Measurements from ENCODE around the gene SPATA31E1. TPM values are rescaled to one million over a fixed set of nuclear protein-coding genes. Genes with fewer than 3 reads are reported as not detected.
"Not testable (repeated sequence)": the region's sequence is repeated elsewhere in the genome, so short reads cannot be mapped to it uniquely, and the experiment has no call there.

SPATA31E1 gene
- total RNA-seq, 2 experiments from 2014 or later = not detected

DNA sequence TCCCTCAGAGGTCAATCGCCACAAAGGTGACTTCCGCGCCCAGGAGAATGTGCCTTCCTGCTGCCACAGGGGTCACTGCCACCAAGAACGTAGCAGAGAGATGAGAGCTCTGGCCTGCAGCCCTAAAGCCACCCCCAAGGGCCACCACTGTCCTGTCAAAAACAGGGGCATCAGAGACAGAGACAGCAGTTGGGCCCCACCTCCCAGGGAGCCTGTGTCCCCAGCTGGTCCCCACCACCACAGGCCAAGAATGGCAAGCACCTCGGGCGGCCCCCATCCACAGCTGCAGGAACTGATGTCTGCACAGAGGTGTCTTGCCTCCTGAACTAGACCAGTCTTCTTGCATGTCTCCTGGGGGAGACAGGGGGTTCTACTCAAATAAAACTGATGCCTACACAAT lies 5.8 kb downstream of the SPATA31E1 start:
- DNase-seq (no peak), ATAC-seq (no peak)
- Mint-ChIP-seq H3K9me3 (ENCODE audit: low read depth) (no peaks in the 10 kb centered on the region), H3K36me3 (ENCODE audit: low read depth) (no peaks in the 10 kb centered on the region), H3K4me3 (no peak overlapping the region), H3K27me3 (no peaks in the 10 kb centered on the region), H3K4me1 (no peaks in the 10 kb centered on the region), H3K27ac (no peak overlapping the region)
- ChIA-PET POLR2A (no interaction called here), CTCF (interaction anchor here (0.6 kb wide), 1 partner anchor 176 kb away, joined by 3 read pairs; no protein-coding TSS in a partner anchor)
- intact Hi-C loops (cut with DNase I, micrococcal nuclease) = no loop called here

- ChIA-PET POLR2A (no interaction called here), CTCF (interaction anchor here (0.6 kb wide), 1 partner anchor 177 kb away, joined by 3 read pairs; no protein-coding TSS in a partner anchor)
- no peak for ATAC-seq
- Mint-ChIP-seq H3K4me3 (no peak overlapping the region), H3K9me3 (ENCODE audit: low read depth) (peaks cover 3% of the 10 kb centered on the region), H3K36me3 (ENCODE audit: low read depth) (no peaks in the 10 kb centered on the region), H3K27ac (no peak overlapping the region), H3K4me1 (no peaks in the 10 kb centered on the region), H3K27me3 (no peaks in the 10 kb centered on the region)
- no peak for DNase-seq
- intact Hi-C loops (cut with DNase I, micrococcal nuclease) = no loop called here
Measured at GRCh38 chr9:87889065-87889881, 6.6 kb downstream of the SPATA31E1 start.

DNA sequence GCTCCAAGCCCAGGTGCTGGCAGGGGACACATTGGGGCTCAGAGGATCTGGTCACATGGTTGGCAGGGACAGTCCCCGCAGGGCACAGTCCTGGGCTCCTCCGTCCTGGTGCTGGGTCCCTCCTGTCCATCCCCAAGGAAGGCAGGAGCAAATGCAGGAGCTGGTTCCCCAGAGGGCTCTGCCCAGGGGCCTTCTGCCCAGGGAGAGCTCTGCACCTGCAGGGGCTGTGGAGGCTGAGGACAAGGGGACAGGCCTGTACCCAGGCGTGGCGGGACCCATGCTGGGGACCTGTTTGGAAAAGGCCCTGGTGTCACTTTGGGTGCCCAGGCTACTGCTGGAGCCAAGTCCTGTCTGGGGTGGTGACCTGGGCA lies 7.2 kb downstream of the SPATA31E1 start:
- CTCF ChIA-PET = no interaction called here
- no peaks in the 10 kb centered on the region for H3K4me1 Mint-ChIP-seq

DNA sequence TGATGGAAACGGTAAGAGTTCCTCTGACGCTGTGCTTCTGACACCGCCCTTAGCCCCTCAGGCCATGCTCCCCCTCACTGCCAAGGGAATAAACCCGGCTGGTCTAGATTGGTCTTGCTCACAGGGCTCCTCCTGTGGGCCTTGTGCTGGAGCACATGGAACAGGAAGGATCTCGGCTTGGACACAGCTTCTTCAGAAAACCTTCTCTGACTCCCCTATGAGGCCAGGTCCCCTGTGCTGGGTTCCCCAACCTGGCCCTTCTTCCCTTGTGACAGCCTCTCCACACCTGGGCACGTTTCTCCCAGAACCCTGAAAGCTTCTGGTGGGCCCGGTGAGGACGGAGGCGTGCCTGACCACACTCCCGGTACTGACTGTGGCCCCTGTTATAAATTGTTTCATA lies 8.2 kb downstream of the SPATA31E1 start:
- no peak for DNase-seq
- peaks cover 3% of the 10 kb centered on the region for H3K9me3 Mint-ChIP-seq (ENCODE audit: low read depth)
- no peak overlapping the region for H3K27ac Mint-ChIP-seq
- POLR2A ChIA-PET = no interaction called here
- ATAC-seq = no peak
- H3K4me3 Mint-ChIP-seq = no peak overlapping the region
- intact Hi-C loops (cut with DNase I, micrococcal nuclease) = no loop called here
- H3K27me3 Mint-ChIP-seq = peaks cover 2% of the 10 kb centered on the region
- CTCF ChIA-PET = no interaction called here
- H3K36me3 Mint-ChIP-seq (ENCODE audit: low read depth) = no peaks in the 10 kb centered on the region
- no peaks in the 10 kb centered on the region for H3K4me1 Mint-ChIP-seq

More for the DNA sequence above, 7.2 kb downstream of the SPATA31E1 start:
- DNase-seq = no peak
- POLR2A ChIA-PET = no interaction called here
- Mint-ChIP-seq H3K27me3 (peaks cover 2% of the 10 kb centered on the region), H3K27ac (no peak overlapping the region), H3K9me3 (ENCODE audit: low read depth) (peaks cover 3% of the 10 kb centered on the region), H3K36me3 (ENCODE audit: low read depth) (no peaks in the 10 kb centered on the region), H3K4me3 (no peak overlapping the region)
- ATAC-seq = no peak
- intact Hi-C loops (cut with DNase I, micrococcal nuclease) = no loop called here

DNA sequence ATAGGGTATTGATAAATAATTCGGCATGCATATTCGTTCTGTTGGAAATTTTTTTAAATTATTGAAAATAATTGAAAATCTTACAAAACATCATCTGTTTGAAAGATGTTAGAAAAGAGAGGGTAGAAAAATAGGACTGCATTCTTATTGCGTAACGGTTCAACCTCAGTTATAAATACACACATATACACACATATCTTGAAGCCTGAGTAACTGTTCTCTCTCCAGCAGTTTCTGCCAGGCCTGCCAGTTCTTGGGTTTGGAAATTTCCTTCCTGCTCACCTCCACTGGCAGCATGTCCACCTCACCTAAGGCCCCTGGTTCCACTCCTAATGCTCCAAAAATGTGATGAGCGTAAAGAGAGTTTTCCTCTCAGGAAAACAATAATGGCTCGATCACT lies 9.1 kb downstream of the SPATA31E1 start:
- DNase-seq = no peak
- CTCF ChIA-PET = no interaction called here
- Mint-ChIP-seq H3K9me3 (ENCODE audit: low read depth) (peaks cover 3% of the 10 kb centered on the region), H3K27ac (no peak overlapping the region), H3K4me3 (no peak overlapping the region), H3K27me3 (peaks cover 4% of the 10 kb centered on the region), H3K4me1 (no peaks in the 10 kb centered on the region), H3K36me3 (ENCODE audit: low read depth) (no peaks in the 10 kb centered on the region)
- ATAC-seq = no peak
- intact Hi-C loops (cut with DNase I, micrococcal nuclease) = no loop called here
- POLR2A ChIA-PET = no interaction called here

- Mint-ChIP-seq H3K4me1 (no peaks in the 10 kb centered on the region), H3K4me3 (no peak overlapping the region), H3K36me3 (ENCODE audit: low read depth) (no peaks in the 10 kb centered on the region), H3K27me3 (peaks cover 10% of the 10 kb centered on the region), H3K9me3 (ENCODE audit: low read depth) (peaks cover 7% of the 10 kb centered on the region), H3K27ac (no peak overlapping the region)
- intact Hi-C loops (cut with DNase I, micrococcal nuclease) = no loop called here
- DNase-seq (no peak), ATAC-seq (no peak)
- POLR2A ChIA-PET = no interaction called here
- CTCF ChIA-PET = no interaction called here
Measured at GRCh38 chr9:87892956-87893355, 10.3 kb downstream of the SPATA31E1 start.

DNA sequence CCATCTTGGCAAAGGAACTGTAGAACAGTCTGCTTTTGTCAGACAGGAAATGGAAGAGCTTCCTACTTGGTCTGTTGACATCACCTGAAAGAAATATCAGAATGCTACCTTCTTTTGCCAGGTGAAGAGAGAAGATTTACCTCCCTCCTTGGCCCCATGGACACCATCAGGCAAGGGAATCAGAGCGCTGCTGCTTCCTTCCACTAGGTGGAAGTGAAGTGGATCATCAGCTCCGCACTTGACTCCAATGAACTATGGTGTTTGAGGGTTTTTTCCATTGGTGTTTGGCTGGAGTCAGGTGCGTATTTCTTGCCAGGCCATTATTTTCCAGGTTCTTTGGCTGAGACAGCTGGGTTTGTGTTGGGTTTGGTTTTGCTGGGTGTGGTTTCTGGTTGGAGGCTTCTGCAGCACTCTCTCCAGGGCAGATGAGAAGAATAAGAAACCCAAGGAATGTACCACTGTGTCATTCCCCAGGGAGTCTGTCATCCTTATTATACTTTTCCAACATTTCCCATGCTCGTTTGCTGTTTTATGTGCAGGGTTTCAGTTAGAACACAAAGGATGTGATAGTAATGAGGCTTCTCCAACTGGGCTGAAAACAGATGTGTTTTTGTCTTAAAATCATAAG lies 12.4 kb downstream of the SPATA31E1 start:
- no peak for ATAC-seq
- H3K27me3 Mint-ChIP-seq = peaks cover 14% of the 10 kb centered on the region
- H3K36me3 Mint-ChIP-seq (ENCODE audit: low read depth) = no peaks in the 10 kb centered on the region
- no peak overlapping the region for H3K4me3 Mint-ChIP-seq
- DNase-seq = no peak
- POLR2A ChIA-PET = no interaction called here
- no peaks in the 10 kb centered on the region for H3K4me1 Mint-ChIP-seq
- peaks cover 7% of the 10 kb centered on the region for H3K9me3 Mint-ChIP-seq (ENCODE audit: low read depth)
- CTCF ChIA-PET = interaction anchor here (1.3 kb wide), 1 partner anchor 12 kb away, joined by 3 read pairs; no protein-coding TSS in a partner anchor
- intact Hi-C loops (cut with DNase I, micrococcal nuclease) = no loop called here
- H3K27ac Mint-ChIP-seq = no peak overlapping the region

GRCh38 chr9:87896891-87897290 lies 14.2 kb downstream of the SPATA31E1 start:
- no peaks in the 10 kb centered on the region for H3K4me1 Mint-ChIP-seq
- DNase-seq (no peak), ATAC-seq (no peak)
- H3K27me3 Mint-ChIP-seq = peaks cover 14% of the 10 kb centered on the region
- no peak overlapping the region for H3K4me3 Mint-ChIP-seq
- H3K9me3 Mint-ChIP-seq (ENCODE audit: low read depth) = peaks cover 10% of the 10 kb centered on the region
- ChIA-PET POLR2A (no interaction called here), CTCF (no interaction called here)
- no peak overlapping the region for H3K27ac Mint-ChIP-seq
- intact Hi-C loops (cut with DNase I, micrococcal nuclease) = no loop called here
- H3K36me3 Mint-ChIP-seq (ENCODE audit: low read depth) = no peaks in the 10 kb centered on the region

GRCh38 chr9:87898151-87898550 lies 15.5 kb downstream of the SPATA31E1 start:
- DNase-seq (no peak), ATAC-seq (no peak)
- Mint-ChIP-seq H3K27me3 (peaks cover 14% of the 10 kb centered on the region), H3K36me3 (ENCODE audit: low read depth) (no peaks in the 10 kb centered on the region), H3K9me3 (ENCODE audit: low read depth) (peaks cover 12% of the 10 kb centered on the region), H3K4me3 (no peak overlapping the region), H3K27ac (no peak overlapping the region), H3K4me1 (no peaks in the 10 kb centered on the region)
- intact Hi-C loops (cut with DNase I, micrococcal nuclease) = no loop called here
- CTCF ChIA-PET = no interaction called here
- POLR2A ChIA-PET = no interaction called here

- DNase-seq; POLR2A ChIA-PET; CTCF ChIA-PET; H3K36me3 Mint-ChIP-seq (ENCODE audit: low read depth); intact Hi-C loops (cut with DNase I, micrococcal nuclease); ATAC-seq; H3K4me1 Mint-ChIP-seq; H3K4me3 Mint-ChIP-seq; H3K27ac Mint-ChIP-seq: not testable (repeated sequence)
- Mint-ChIP-seq H3K27me3 (peaks cover 10% of the 10 kb centered on the region), H3K9me3 (ENCODE audit: low read depth) (peaks cover 18% of the 10 kb centered on the region)
Measured at GRCh38 chr9:87902371-87902770, 19.7 kb downstream of the SPATA31E1 start.

- ATAC-seq (no peak), DNase-seq (no peak)
- H3K36me3 Mint-ChIP-seq (ENCODE audit: low read depth) = no peaks in the 10 kb centered on the region
- no peaks in the 10 kb centered on the region for H3K27me3 Mint-ChIP-seq
- no peak overlapping the region for H3K27ac Mint-ChIP-seq
- no peak overlapping the region for H3K4me3 Mint-ChIP-seq
- CTCF ChIA-PET = no interaction called here
- H3K9me3 Mint-ChIP-seq (ENCODE audit: low read depth) = no peaks in the 10 kb centered on the region
- no peaks in the 10 kb centered on the region for H3K4me1 Mint-ChIP-seq
- POLR2A ChIA-PET = no interaction called here
- intact Hi-C loops (cut with DNase I, micrococcal nuclease) = no loop called here
Measured at GRCh38 chr9:87909310-87910041, 26.8 kb downstream of the SPATA31E1 start.

DNA sequence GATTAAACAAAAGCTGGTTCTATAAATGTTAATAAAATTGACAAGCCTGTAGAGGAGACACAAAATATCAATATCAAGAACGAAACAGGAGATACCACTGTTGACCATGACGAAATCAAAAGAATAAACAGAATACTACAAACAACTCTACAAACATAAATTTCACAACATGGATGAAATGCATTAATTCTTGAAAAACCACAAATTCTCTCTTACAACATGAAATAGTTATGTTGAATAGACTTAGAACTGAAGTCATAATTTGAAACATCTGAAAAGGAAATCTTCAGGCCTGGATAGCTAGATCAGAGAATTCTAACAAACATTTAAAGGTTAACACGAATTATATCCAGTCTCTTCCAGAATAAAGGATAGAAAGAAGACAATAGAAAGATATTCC lies 28.1 kb downstream of the SPATA31E1 start:
- Mint-ChIP-seq H3K36me3 (ENCODE audit: low read depth) (no peaks in the 10 kb centered on the region), H3K27ac (no peak overlapping the region), H3K4me3 (no peak overlapping the region), H3K27me3 (no peaks in the 10 kb centered on the region), H3K9me3 (ENCODE audit: low read depth) (no peaks in the 10 kb centered on the region), H3K4me1 (no peaks in the 10 kb centered on the region)
- DNase-seq (no peak), ATAC-seq (no peak)
- ChIA-PET POLR2A (no interaction called here), CTCF (no interaction called here)
- intact Hi-C loops (cut with DNase I, micrococcal nuclease) = no loop called here
